GM12872 (cell line): ENCODE results near the gene CEP112.
A peak's percentile ranks its signal among the peaks of the same experiment; 100 is the strongest.

ENCODE experiments used
- CTCF ChIP-seq: IDR thresholded peaks from 3 replicates; pipeline ENCODE4 v1.5.1; 2011; ENCODE audit warnings: low read depth, mild to moderate bottlenecking, low read length, moderate library complexity; ENCODE audit not compliant: insufficient read depth

The CEP112 gene

GRCh38 chr17:66200685-66201092, 8.8 kb upstream of the CEP112 start:
- peak; percentile 58; the same call in 2 of the 3 replicates for TF ChIP-seq CTCF

GRCh38 chr17:66198242-66198641, 6.3 kb upstream of the CEP112 start:
- no peak for TF ChIP-seq CTCF

- no peak for TF ChIP-seq CTCF
Measured at GRCh38 chr17:66192378-66192687, 400 bp upstream of the CEP112 start.

- no peak for TF ChIP-seq CTCF
Measured at GRCh38 chr17:66190738-66191592, 968 bp downstream of the CEP112 start.

- no peak for TF ChIP-seq CTCF
Measured at GRCh38 chr17:66187718-66188117, 4.2 kb downstream of the CEP112 start.

- TF ChIP-seq CTCF, result no peak
Measured at GRCh38 chr17:66185862-66186261, 6.1 kb downstream of the CEP112 start.

- TF ChIP-seq CTCF, result no peak
Measured at GRCh38 chr17:66184392-66184791, 7.5 kb downstream of the CEP112 start.

- no peak for TF ChIP-seq CTCF
Measured at GRCh38 chr17:66183529-66183928, 8.4 kb downstream of the CEP112 start.
